Bronchus fibroblast of lung (primary cell): ENCODE measurements around the gene NKX6-1. TPM values are rescaled to one million over a fixed set of nuclear protein-coding genes. Genes with fewer than 3 reads are reported as not detected.

ENCODE experiments used
- total RNA-seq: library from RNA; depleted of rRNA; stranded (reverse); fragments of >200 nt; gene quantifications from 2 replicates; pipeline ENCODE4 v1.2.3, GENCODE V29; 2015

The NKX6-1 gene
- total RNA-seq: 2.7 and 2.9 TPM in 2 replicates

GRCh38 chr4:84498935-84499623, at the start of gene NKX6-1:
Gene NKX6-1, minus strand, starts transcription at chr4:84499292. Its CDS starts 1,064 bp downstream, at chr4:84498228.

Other genes starting within 250 kb of the NKX6-1 start
- under 0.01 and 0.34 TPM in 2 replicates for gene CDS1, start 83.8 kb upstream of the NKX6-1 start, total RNA-seq